ENCODE results near the gene TMEM94. TPM values are rescaled to one million over a fixed set of nuclear protein-coding genes. Genes with fewer than 3 reads are reported as not detected.

TMEM94 gene
- total and polyA plus RNA-seq, 2 of the 8 experiments (the other 6 are each of a cell fraction or from before 2014, with no cell fraction given), result 54.8 to 69.9 TPM

GRCh38 chr17:75485688-75486087, 29.3 kb downstream of the TMEM94 start:
- Histone ChIP-seq H3K14ac (ENCODE audit: insufficient read length) (no peak overlapping the region), H2AFZ (ENCODE audit: low read length) (no peak overlapping the region), H3K4me2 (ENCODE audit: insufficient read depth in 1 of 2, low read depth in 2 of 2, low read length in 2 of 2) (no peak overlapping the region), H4K20me1 (replicated peaks in 1 of 2; ENCODE audit: control insufficient read depth in 1 of 2, insufficient read depth in 2 of 2, low read length in 2 of 2) (peaks cover 0 to 7% of the 10 kb centered on the region in 2 experiments), H3K9ac (replicated peaks in 1 of 4; ENCODE audit: extremely low read depth in 1 of 4, low read depth in 3 of 4, low read length in 3 of 4) (no peak overlapping the region), H3K18ac (ENCODE audit: extremely low read depth, low read length) (no peak overlapping the region), H2AK5ac (ENCODE audit: low read depth, low read length) (no peak overlapping the region), H3K4me1 (replicated peaks in 1 of 4; ENCODE audit: control insufficient read depth in 3 of 4, insufficient read depth in 4 of 4, low read length in 3 of 4) (peaks cover 0 to 1% (median 0%) of the 10 kb centered on the region in 4 experiments; a peak in 3 of 7 replicates), H2BK12ac (ENCODE audit: low read depth, low read length) (no peak overlapping the region), H3K79me1 (ENCODE audit: low read depth, low read length) (no peaks in the 10 kb centered on the region; the same call in none of the 2 replicates), H3K27me3 (replicated peaks in 1 of 4; ENCODE audit: control insufficient read depth in 3 of 4, extremely low read depth in 1 of 4, insufficient read depth in 3 of 4, low read length in 3 of 4) (no peaks in the 10 kb centered on the region), H3K23ac (ENCODE audit: insufficient read length) (no peak overlapping the region), H2BK120ac (replicated peaks; ENCODE audit: low read depth, low read length) (no peak overlapping the region), H2BK5ac (ENCODE audit: low read depth, low read length) (no peak overlapping the region), H3K23me2 (ENCODE audit: low read depth, low read length) (no peaks in the 10 kb centered on the region), H4K5ac (ENCODE audit: insufficient read length, low read depth, low read length) (no peak overlapping the region), H4K8ac (ENCODE audit: extremely low read depth, insufficient read depth, low read length) (no peak overlapping the region), H3K4me3 (ENCODE audit: extremely low read depth in 1 of 4, insufficient read depth in 2 of 4, low read depth in 3 of 4, low read length in 4 of 4) (no peak overlapping the region), H3K4ac (replicated peaks; ENCODE audit: insufficient read length, low read depth, low read length) (no peak overlapping the region), H3K27ac (ENCODE audit: low read depth, low read length) (no peak overlapping the region), H3K9me3 (ENCODE audit: insufficient read depth in 2 of 2, low read depth in 1 of 2, low read length in 1 of 2) (no peaks in the 10 kb centered on the region), H3K56ac (replicated peaks; ENCODE audit: insufficient read length, low read depth, low read length) (no peak overlapping the region), H2BK20ac (ENCODE audit: low read length) (no peak overlapping the region), H4K91ac (replicated peaks; ENCODE audit: insufficient read length, low read length) (no peak overlapping the region), H3K79me2 (ENCODE audit: control insufficient read depth in 1 of 2, insufficient read depth in 2 of 2, low read length in 2 of 2) (no peaks in the 10 kb centered on the region), H2BK15ac (ENCODE audit: low read length) (no peak overlapping the region), H3K36me3 (ENCODE audit: control insufficient read depth in 2 of 4, insufficient read depth in 4 of 4, low read length in 3 of 4) (peaks cover 0 to 2% (median 0%) of the 10 kb centered on the region in 4 experiments; a peak in 1 of 8 replicates)
- ChIA-PET CTCF (ENCODE audit: partially characterized antibody) (interaction anchor here (0.5 to 3.3 kb wide), 7 partner anchors 17 to 140 kb away, joined by 3 to 10 read pairs (median 4); no protein-coding TSS in a partner anchor), POLR2A (ENCODE audit: partially characterized antibody) (interaction anchor here (0.9 to 1.1 kb wide), 4 partner anchors 12 to 16 kb away, joined by 3 to 5 read pairs (median 3); no protein-coding TSS in a partner anchor)
- DNase-seq (ENCODE audit: low read depth in 1 of 2, low spot score in 2 of 2) (no peak), FAIRE-seq (no peak)
- WGBS, 2 experiments (ENCODE audit: extremely low coverage in 1 of 2, insufficient coverage in 1 of 2, insufficient read length in 1 of 2, insufficient replicate concordance in 2 of 2, low coverage in 1 of 2, low lambda C conversion rate in 2 of 2, missing lambda C conversion rate in 1 of 2), result 94% methylated on average over 9 of the region's 12 CpGs; no CpG with 5 or more reads in 1 of the 2 experiments
- TF ChIP-seq SIRT6 (IDR thresholded peaks at IDR 0.05; ENCODE audit: low read length) (no peak), TAF1 (IDR thresholded peaks at IDR 0.05; ENCODE audit: low read depth, low read length) (no peak), SP4 (IDR thresholded peaks at IDR 0.05; ENCODE audit: low read length) (no peak), SUZ12 (IDR thresholded peaks at IDR 0.05; ENCODE audit: low read length) (no peak), CTCF (IDR thresholded peaks at IDR 0.05; ENCODE audit: control extremely low read depth in 1 of 3, insufficient read depth in 1 of 3, low read depth in 1 of 3, low read length in 3 of 3) (no peak), EP300 (IDR thresholded peaks at IDR 0.05; ENCODE audit: borderline replicate concordance in 1 of 2, low read depth in 2 of 2, low read length in 2 of 2) (no peak), GTF2F1 (IDR thresholded peaks at IDR 0.05; ENCODE audit: borderline replicate concordance, low read depth, low read length) (no peak), CBX8 (IDR thresholded peaks at IDR 0.05; ENCODE audit: borderline replicate concordance, low read depth, low read length) (no peak), ATF2 (IDR thresholded peaks at IDR 0.05; ENCODE audit: low read length) (no peak)

Data from H1 (cell line).